GM12878 (cell line): ENCODE data around the gene SMIM21. TPM values are rescaled to one million over a fixed set of nuclear protein-coding genes. Genes with fewer than 3 reads are reported as not detected.

Source experiments
- ATAC-seq: fragments of 200-7000 bp; cut with Tn5 transposase; 3 replicates; pipeline ENCODE4 v1.9.1; 2020; ENCODE audit warnings: mild to moderate bottlenecking, moderate library complexity
- BruUV-seq: library from RNA; stranded (reverse); fragments of 400-500 nt; replicated peaks from 2 replicates; lab custom pipeline; 2021; lab: Mats Ljungman, UMichigan
- CTCF ChIA-PET: fragments of 300-600 bp; sonication (Branson Sonifier 250); formaldehyde crosslinking; extraction: SDS; loops from one replicate; lab custom pipeline; 2021; ENCODE audit warnings: inconsistent platforms; lab: Yijun Ruan, JAX
- POLR2A ChIA-PET: fragments of 350-600 bp; formaldehyde crosslinking; extraction: SDS; loops from one replicate; lab custom pipeline; 2021; ENCODE audit warnings: inconsistent platforms; lab: Charles Lee
- RAD21 ChIA-PET: fragments of 300-600 bp; sonication (Branson Sonifier 250); formaldehyde crosslinking; loops from one replicate; lab custom pipeline; 2023; ENCODE audit warnings: antibody characterized with exemption; ENCODE audit not compliant: unreplicated experiment; lab: Charles Lee
- SMC1A ChIA-PET: fragments of 300-600 bp; sonication (Branson Sonifier 250); formaldehyde crosslinking; loops from one replicate; lab custom pipeline; 2023; ENCODE audit not compliant: unreplicated experiment, uncharacterized antibody; lab: Charles Lee
- DNase-seq: peaks from one replicate; pipeline ENCODE4 v3.0.0-alpha.2; 2011; ENCODE audit warnings: low read depth, low spot score
- FAIRE-seq: peaks from 3 replicates; lab custom pipeline; 2011; peaks lifted over from hg19 to GRCh38; lab: Jason Lieb, UNC
- H2AFZ ChIP-seq: 2 replicates; pipeline ENCODE4 v1.6.0; 2011; ENCODE audit warnings: low read depth, low read length, control low read depth; ENCODE audit not compliant: control insufficient read depth
- H3K27ac ChIP-seq: 2 replicates; pipeline ENCODE4 v1.5.1; 2011; ENCODE audit warnings: control low read depth; ENCODE audit not compliant: control insufficient read depth, insufficient read depth
- H3K27me3 ChIP-seq, 2 experiments: replicated peaks in 1 of 2; 2 replicates each; pipeline versions ENCODE4 v1.6.0 to v1.6.1; 2011; ENCODE audit warnings: low read length in 1 of 2; ENCODE audit not compliant: control insufficient read depth in 2 of 2, insufficient read depth in 2 of 2
- H3K36me3 ChIP-seq, 2 experiments: 2 replicates each; pipeline ENCODE4 v1.5.1; 2011; ENCODE audit warnings: low read length in 1 of 2; ENCODE audit not compliant: control insufficient read depth in 2 of 2, insufficient read depth in 2 of 2
- H3K4me1 ChIP-seq: 2 replicates; pipeline ENCODE4 v1.6.1; 2011; ENCODE audit warnings: mild to moderate bottlenecking, low read length, moderate library complexity, mixed read lengths; ENCODE audit not compliant: control insufficient read depth, insufficient read depth
- H3K4me2 ChIP-seq: 2 replicates; pipeline ENCODE4 v1.6.0; 2011; ENCODE audit warnings: control low read depth; ENCODE audit not compliant: control insufficient read depth, insufficient read depth
- H3K4me3 ChIP-seq: fragments of 200-600 bp; sonication (generic); 2 replicates; pipeline ENCODE4 v1.5.1; 2016
- H3K79me2 ChIP-seq: 2 replicates; pipeline ENCODE4 v1.6.0; 2011; ENCODE audit warnings: low read length; ENCODE audit not compliant: control insufficient read depth, insufficient read depth
- H3K9ac ChIP-seq: 2 replicates; pipeline ENCODE4 v1.8.0; 2011; ENCODE audit warnings: low read length, control low read depth, mixed read lengths; ENCODE audit not compliant: control insufficient read depth, insufficient read depth
- H3K9me3 ChIP-seq: replicated peaks from 3 replicates; pipeline ENCODE4 v1.5.1; 2011; ENCODE audit warnings: mild to moderate bottlenecking, low read length; ENCODE audit not compliant: control insufficient read depth, insufficient read depth
- H4K20me1 ChIP-seq: 2 replicates; pipeline ENCODE4 v1.6.0; 2011; ENCODE audit not compliant: control insufficient read depth, insufficient read depth
- BACH1 ChIP-seq: fragments of 450-650 bp; IDR thresholded peaks from 2 replicates; pipeline ENCODE4 v1.6.1; 2017; ENCODE audit warnings: mild to moderate bottlenecking, borderline replicate concordance
- CUX1 ChIP-seq: IDR thresholded peaks from 2 replicates; pipeline ENCODE4 v1.6.1; 2012; ENCODE audit warnings: improper control_type of control experiment, low read depth, low read length; ENCODE audit not compliant: insufficient replicate concordance
- IRF3 ChIP-seq: fragments of 450-650 bp; IDR thresholded peaks from 2 replicates; pipeline ENCODE4 v1.6.1; 2014; ENCODE audit warnings: mild to moderate bottlenecking
- KAT2A ChIP-seq: conservative IDR thresholded peaks from 2 replicates; pipeline ENCODE4 v1.6.1; 2011; ENCODE audit warnings: low read depth, low read length; ENCODE audit not compliant: control insufficient read depth
- MYB ChIP-seq: fragments of 150-350 bp; IDR thresholded peaks from 2 replicates; pipeline ENCODE4 v1.6.1; 2014; ENCODE audit warnings: mild to moderate bottlenecking, low read depth, low read length, borderline replicate concordance
- NFIC ChIP-seq: IDR thresholded peaks from 2 replicates; pipeline ENCODE4 v1.6.1; 2012; ENCODE audit warnings: low read depth, mild to moderate bottlenecking, inconsistent platforms, low read length, moderate library complexity
- POLR2A ChIP-seq: IDR thresholded peaks from 2 replicates; pipeline ENCODE4 v1.6.1; 2011; ENCODE audit warnings: low read depth, mild to moderate bottlenecking, low read length
- RAD21 ChIP-seq: IDR thresholded peaks from 2 replicates; pipeline ENCODE4 v1.6.1; 2011; ENCODE audit warnings: mild to moderate bottlenecking, low read depth, low read length, moderate library complexity; ENCODE audit not compliant: insufficient read depth
- SPI1 ChIP-seq: IDR thresholded peaks from 2 replicates; pipeline ENCODE4 v1.6.1; 2011; ENCODE audit warnings: low read depth, mild to moderate bottlenecking, low read length, moderate library complexity, borderline replicate concordance; ENCODE audit not compliant: insufficient read depth
- WRNIP1 ChIP-seq: IDR thresholded peaks from 2 replicates; pipeline ENCODE4 v1.6.1; 2011; ENCODE audit warnings: low read depth, low read length, improper control_type of control experiment, borderline replicate concordance
- WGBS: methylation state at CpG from one replicate; pipeline ENCODE4 v1.1.6; 2016; ENCODE audit warnings: low lambda C conversion rate; ENCODE audit not compliant: insufficient replicate concordance, insufficient coverage; ENCODE audit errors: missing lambda C conversion rate; 5-methylcytosine and 5-hydroxymethylcytosine counted together
- in situ Hi-C: fragments of 300-500 bp; cut with MboI; formaldehyde crosslinking; loops from 9 replicates; pipeline ENCODE4 v1.14.3; 2018; ENCODE audit warnings: mixed read lengths
- intact Hi-C: fragments of 100-400 bp; cut with micrococcal nuclease; formaldehyde crosslinking; loops from one replicate; pipeline ENCODE4 v1.14.2; 2022; ENCODE audit not compliant: unreplicated experiment
- polyA plus RNA-seq, 11 experiments: library from polyadenylated mRNA; depleted of rRNA in 4 of 11; unstranded in 6 of 11; stranded (reverse) in 5 of 11; fragments of >200 nt; fragmentation: Nextera tagmentation in 4 of 11; fragmentation: Illumina TruSeq in 1 of 11; extraction: Ambion mirVana in 4 of 11; extraction: Trizol in 1 of 11; gene quantifications; 1 replicate in 1 of 11; 2 replicates in 10 of 11; pipeline versions ENCODE4 v1.2.1 to v1.2.3, GENCODE V29; 2011 to 2016; ENCODE audit warnings: inconsistent platforms in 2 of 11, missing spikeins in 2 of 11, low read depth in 1 of 11
- total RNA-seq, 4 experiments: library from RNA; depleted of rRNA in 3 of 4; stranded (reverse); fragments of >200 nt in 3 of 4; fragmentation: Illumina TruSeq in 1 of 4; extraction: Trizol in 1 of 4; gene quantifications; 2 replicates each; pipeline versions ENCODE4 v1.2.1 to v1.2.3, GENCODE V29; 2013 to 2021
- TF ChIP-seq, protein P1 (sequence below): fragments of 450-650 bp; IDR thresholded peaks from 2 replicates; pipeline ENCODE4 v1.6.1; 2017; ENCODE audit warnings: mild to moderate bottlenecking, moderate library complexity

Gene SMIM21
- total and polyA plus RNA-seq, 10 of the 15 experiments (the other 5 are each of a cell fraction or from before 2014, with no cell fraction given) = not detected

DNA sequence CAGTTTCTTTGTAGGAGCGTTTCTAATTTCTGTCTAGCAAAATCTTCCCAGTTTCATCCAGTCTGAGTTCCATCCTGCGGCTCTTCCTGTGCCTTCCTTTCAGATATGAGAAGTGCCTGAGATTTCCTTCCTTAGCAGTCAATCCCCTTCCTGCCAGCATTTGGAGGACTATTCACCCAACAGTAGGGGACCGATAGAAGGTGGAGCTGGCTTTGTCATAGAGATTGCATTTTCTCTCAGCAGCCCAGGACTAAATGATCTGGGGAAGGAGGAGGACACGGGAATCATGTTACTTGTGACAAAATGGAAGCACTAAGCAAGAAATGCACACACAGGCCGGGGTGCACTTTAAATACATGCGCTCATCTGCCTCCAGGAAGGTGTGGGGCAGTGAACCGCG, 5.6 kb upstream of the SMIM21 start:
- TF ChIP-seq BACH1 (no peak), MYB (no peak), KAT2A (no peak), CUX1 (no peak), RAD21 (no peak), SPI1 (no peak), NFIC (no peak), POLR2A (no peak), WRNIP1 (no peak), IRF3 (no peak)
- TF ChIP-seq, protein P1, sequence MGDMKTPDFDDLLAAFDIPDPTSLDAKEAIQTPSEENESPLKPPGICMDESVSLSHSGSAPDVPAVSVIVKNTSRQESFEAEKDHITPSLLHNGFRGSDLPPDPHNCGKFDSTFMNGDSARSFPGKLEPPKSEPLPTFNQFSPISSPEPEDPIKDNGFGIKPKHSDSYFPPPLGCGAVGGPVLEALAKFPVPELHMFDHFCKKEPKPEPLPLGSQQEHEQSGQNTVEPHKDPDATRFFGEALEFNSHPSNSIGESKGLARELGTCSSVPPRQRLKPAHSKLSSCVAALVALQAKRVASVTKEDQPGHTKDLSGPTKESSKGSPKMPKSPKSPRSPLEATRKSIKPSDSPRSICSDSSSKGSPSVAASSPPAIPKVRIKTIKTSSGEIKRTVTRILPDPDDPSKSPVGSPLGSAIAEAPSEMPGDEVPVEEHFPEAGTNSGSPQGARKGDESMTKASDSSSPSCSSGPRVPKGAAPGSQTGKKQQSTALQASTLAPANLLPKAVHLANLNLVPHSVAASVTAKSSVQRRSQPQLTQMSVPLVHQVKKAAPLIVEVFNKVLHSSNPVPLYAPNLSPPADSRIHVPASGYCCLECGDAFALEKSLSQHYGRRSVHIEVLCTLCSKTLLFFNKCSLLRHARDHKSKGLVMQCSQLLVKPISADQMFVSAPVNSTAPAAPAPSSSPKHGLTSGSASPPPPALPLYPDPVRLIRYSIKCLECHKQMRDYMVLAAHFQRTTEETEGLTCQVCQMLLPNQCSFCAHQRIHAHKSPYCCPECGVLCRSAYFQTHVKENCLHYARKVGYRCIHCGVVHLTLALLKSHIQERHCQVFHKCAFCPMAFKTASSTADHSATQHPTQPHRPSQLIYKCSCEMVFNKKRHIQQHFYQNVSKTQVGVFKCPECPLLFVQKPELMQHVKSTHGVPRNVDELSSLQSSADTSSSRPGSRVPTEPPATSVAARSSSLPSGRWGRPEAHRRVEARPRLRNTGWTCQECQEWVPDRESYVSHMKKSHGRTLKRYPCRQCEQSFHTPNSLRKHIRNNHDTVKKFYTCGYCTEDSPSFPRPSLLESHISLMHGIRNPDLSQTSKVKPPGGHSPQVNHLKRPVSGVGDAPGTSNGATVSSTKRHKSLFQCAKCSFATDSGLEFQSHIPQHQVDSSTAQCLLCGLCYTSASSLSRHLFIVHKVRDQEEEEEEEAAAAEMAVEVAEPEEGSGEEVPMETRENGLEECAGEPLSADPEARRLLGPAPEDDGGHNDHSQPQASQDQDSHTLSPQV = no peak
- intact Hi-C loops = no loop called here
- Histone ChIP-seq H3K27ac (no peak overlapping the region), H2AFZ (no peak overlapping the region), H3K27me3 (no peaks in the 10 kb centered on the region; a peak in 2 of 4 replicates), H4K20me1 (no peaks in the 10 kb centered on the region), H3K36me3 (no peaks in the 10 kb centered on the region), H3K4me1 (no peaks in the 10 kb centered on the region), H3K9ac (no peak overlapping the region), H3K9me3 (no peaks in the 10 kb centered on the region), H3K4me3 (no peak overlapping the region), H3K79me2 (no peaks in the 10 kb centered on the region), H3K4me2 (no peak overlapping the region)
- ATAC-seq (no peak), FAIRE-seq (no peak), DNase-seq (no peak)
- ChIA-PET RAD21 (no interaction called here), POLR2A (no interaction called here), SMC1A (no interaction called here), CTCF (no interaction called here)
- no TSS peak for BruUV-seq
- in situ Hi-C loops = no loop called here
- WGBS = 30% methylated on average over 8 of the region's 8 CpGs
